ENCODE data around the gene PTPRZ1.

The PTPRZ1 gene

GRCh38 chr7:122056977-122057376 is 184.0 kb downstream of the PTPRZ1 start:
- no peak for ATAC-seq

GRCh38 chr7:122059542-122059941 is 186.6 kb downstream of the PTPRZ1 start:
- no peak for ATAC-seq

GRCh38 chr7:122063146-122063545 is 190.2 kb downstream of the PTPRZ1 start:
- ATAC-seq = no peak

- no peak for ATAC-seq
These were observed 192.0 kb downstream of the PTPRZ1 start for GRCh38 chr7:122064971-122065370.

GRCh38 chr7:122067077-122067476 is 194.1 kb downstream of the PTPRZ1 start:
- no peak for ATAC-seq

GRCh38 chr7:122068046-122068445 is 195.1 kb downstream of the PTPRZ1 start:
- no peak for ATAC-seq

- ATAC-seq = no peak
These were observed 196.0 kb downstream of the PTPRZ1 start for GRCh38 chr7:122068999-122069398.

GRCh38 chr7:122070062-122070461 is 197.1 kb downstream of the PTPRZ1 start:
- ATAC-seq = no peak

GRCh38 chr7:122070834-122071233 is 197.9 kb downstream of the PTPRZ1 start:
- ATAC-seq = no peak

- ATAC-seq = no peak
These were observed 199.3 kb downstream of the PTPRZ1 start for GRCh38 chr7:122072272-122072671.

GRCh38 chr7:122072924-122073599 is 200.1 kb downstream of the PTPRZ1 start:
- no peak for ATAC-seq

- ATAC-seq = no peak
These were observed 200.7 kb downstream of the PTPRZ1 start for GRCh38 chr7:122073635-122074034.

GRCh38 chr7:122082160-122082559 is 209.2 kb downstream of the PTPRZ1 start:
- no peak for ATAC-seq

- no peak for ATAC-seq
These were observed 209.7 kb downstream of the PTPRZ1 start for GRCh38 chr7:122082670-122083069.

- no peak for ATAC-seq
These were observed 220.2 kb downstream of the PTPRZ1 start for GRCh38 chr7:122092964-122093797.

- no peak for ATAC-seq
These were observed 221.6 kb downstream of the PTPRZ1 start for GRCh38 chr7:122094549-122094948.

GRCh38 chr7:122095642-122096041 is 222.7 kb downstream of the PTPRZ1 start:
- ATAC-seq = no peak

GRCh38 chr7:122100021-122100420 is 227.1 kb downstream of the PTPRZ1 start:
- ATAC-seq = no peak

GRCh38 chr7:122103064-122103463 is 230.1 kb downstream of the PTPRZ1 start:
- ATAC-seq = no peak

All from activated CD4-positive, CD25-positive, alpha-beta regulatory T cell treated with anti-CD3 and anti-CD28 coated beads, Interleukin-2, amount 50 U/mL, for 24 hours (primary cell).